CD4-positive, alpha-beta T cell (primary cell): ENCODE measurements around the gene SLC27A4. TPM values are rescaled to one million over a fixed set of nuclear protein-coding genes. Genes with fewer than 3 reads are reported as not detected.

ENCODE experiments used
- ATAC-seq: fragments of 200-7000 bp; cut with Tn5 transposase; one replicate; pipeline ENCODE4 v1.10.0; 2022; ENCODE audit warnings: mild to moderate bottlenecking; ENCODE audit not compliant: poor library complexity
- CTCF ChIA-PET: fragments of 350-600 bp; sonication (Branson Sonifier 250); formaldehyde crosslinking; loops from one replicate; lab custom pipeline; 2021; ENCODE audit warnings: antibody characterized with exemption, inconsistent platforms; lab: Charles Lee
- POLR2A ChIA-PET: fragments of 350-600 bp; sonication (Branson Sonifier 250); formaldehyde crosslinking; loops from one replicate; lab custom pipeline; 2021; ENCODE audit warnings: antibody characterized with exemption, inconsistent platforms; lab: Charles Lee
- DNase-seq, 14 experiments: peaks; one replicate each; pipeline ENCODE4 v3.0.0-alpha.2; 2013 to 2020; ENCODE audit warnings: mixed read lengths in 2 of 14
- H3K27ac ChIP-seq, 2 donors: one replicate each; pipeline versions ENCODE4 v1.5.1 to v1.7.0; 2013; ENCODE audit warnings: low read length in 2 of 2, low read depth in 1 of 2, mild to moderate bottlenecking in 1 of 2
- H3K27me3 ChIP-seq, 2 experiments: 1 replicate in 1 of 2; 2 replicates in 1 of 2; pipeline versions ENCODE4 v1.6.1 to v1.7.0; 2013; ENCODE audit warnings: low read length in 2 of 2, control low read depth in 1 of 2, mild to moderate bottlenecking in 1 of 2, moderate library complexity in 1 of 2; ENCODE audit not compliant: insufficient read depth in 2 of 2, control insufficient read depth in 1 of 2
- H3K36me3 ChIP-seq: one replicate; pipeline ENCODE4 v1.6.1; 2013; ENCODE audit warnings: low read length, control low read depth; ENCODE audit not compliant: insufficient read depth
- H3K4me1 ChIP-seq: one replicate; pipeline ENCODE4 v1.6.1; 2013; ENCODE audit warnings: low read length, control low read depth; ENCODE audit not compliant: insufficient read depth
- H3K4me3 ChIP-seq: one replicate; pipeline ENCODE4 v1.5.1; 2013; ENCODE audit warnings: mild to moderate bottlenecking, low read length, moderate library complexity
- H3K9me3 ChIP-seq, 2 experiments: 1 replicate in 1 of 2; 2 replicates in 1 of 2; pipeline versions ENCODE4 v1.6.1 to v1.7.0; 2013; ENCODE audit warnings: low read length in 2 of 2, mild to moderate bottlenecking in 2 of 2, control low read depth in 1 of 2, moderate library complexity in 1 of 2; ENCODE audit not compliant: control insufficient read depth in 1 of 2, insufficient read depth in 1 of 2
- H3K27ac Mint-ChIP-seq: one replicate; pipeline ENCODE4 v1.8.0; 2020; ENCODE audit warnings: mixed read lengths
- H3K27me3 Mint-ChIP-seq: one replicate; pipeline ENCODE4 v1.8.0; 2021; ENCODE audit warnings: mixed read lengths
- H3K36me3 Mint-ChIP-seq: one replicate; pipeline ENCODE4 v1.8.0; 2021; ENCODE audit warnings: low read depth, mixed read lengths
- H3K4me1 Mint-ChIP-seq: one replicate; pipeline ENCODE4 v1.8.0; 2021; ENCODE audit warnings: low read depth, mixed read lengths
- H3K4me3 Mint-ChIP-seq: one replicate; pipeline ENCODE4 v1.8.0; 2020; ENCODE audit warnings: mild to moderate bottlenecking, mixed read lengths
- H3K9me3 Mint-ChIP-seq: one replicate; pipeline ENCODE4 v1.8.0; 2020; ENCODE audit warnings: mixed read lengths
- intact Hi-C, 2 experiments: fragments of 100-400 bp; cut with DNase I in 1 of 2; cut with micrococcal nuclease in 1 of 2; formaldehyde crosslinking; loops; one replicate each; pipeline versions ENCODE4 v1.15.1 to v1.9.0; 2023 to 2025; cut with DNase I, micrococcal nuclease
- total RNA-seq, 174 experiments: library from RNA in 2 of 174; stranded (reverse) in 2 of 174; gene quantifications; one replicate each; pipeline ENCODE4 v1.2.3 and lab custom pipeline; 2021 to 2026
- TF ChIP-seq, protein P1 (sequence below): fragments of 200-600 bp; IDR thresholded peaks from one replicate; pipeline ENCODE4 v1.8.0; 2022; ENCODE audit warnings: antibody characterized with exemption, mild to moderate bottlenecking

Gene SLC27A4
- total RNA-seq, 2 experiments from 2014 or later: 2.2 to 3.1 TPM

DNA sequence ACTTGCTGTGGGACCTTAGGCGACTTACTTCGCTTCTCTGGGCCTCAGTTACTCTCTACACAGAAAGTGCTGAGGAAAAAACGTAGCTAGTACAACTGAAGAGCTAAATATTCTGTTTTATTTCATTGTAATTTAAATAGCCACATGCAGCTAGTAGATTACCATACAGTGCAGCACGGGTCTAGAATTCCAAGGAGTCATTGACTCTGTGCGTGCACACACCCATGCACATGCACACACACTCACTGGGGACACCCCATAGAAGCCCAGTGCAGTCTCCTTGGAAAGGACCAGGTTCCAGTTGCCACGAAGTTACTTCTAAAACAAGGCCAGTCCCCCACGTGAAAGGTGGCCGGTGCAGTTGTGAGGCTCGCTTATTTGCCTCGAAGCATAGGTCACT, 47.8 kb downstream of the SLC27A4 start:
- Mint-ChIP-seq H3K27me3 (no peaks in the 10 kb centered on the region), H3K9me3 (no peaks in the 10 kb centered on the region), H3K36me3 (peaks cover 64% of the 10 kb centered on the region), H3K27ac (no peak overlapping the region), H3K4me3 (no peak overlapping the region), H3K4me1 (no peaks in the 10 kb centered on the region)
- Histone ChIP-seq H3K36me3 (peaks cover 86% of the 10 kb centered on the region), H3K27me3 (no peaks in the 10 kb centered on the region), H3K9me3 (no peaks in the 10 kb centered on the region), H3K27ac (no peak overlapping the region), H3K4me1 (no peaks in the 10 kb centered on the region), H3K4me3 (no peak overlapping the region)
- intact Hi-C loops: no loop called here
- ChIA-PET CTCF (no interaction called here), POLR2A (no interaction called here)
- DNase-seq (no peak), ATAC-seq (no peak)
- TF ChIP-seq, protein P1, sequence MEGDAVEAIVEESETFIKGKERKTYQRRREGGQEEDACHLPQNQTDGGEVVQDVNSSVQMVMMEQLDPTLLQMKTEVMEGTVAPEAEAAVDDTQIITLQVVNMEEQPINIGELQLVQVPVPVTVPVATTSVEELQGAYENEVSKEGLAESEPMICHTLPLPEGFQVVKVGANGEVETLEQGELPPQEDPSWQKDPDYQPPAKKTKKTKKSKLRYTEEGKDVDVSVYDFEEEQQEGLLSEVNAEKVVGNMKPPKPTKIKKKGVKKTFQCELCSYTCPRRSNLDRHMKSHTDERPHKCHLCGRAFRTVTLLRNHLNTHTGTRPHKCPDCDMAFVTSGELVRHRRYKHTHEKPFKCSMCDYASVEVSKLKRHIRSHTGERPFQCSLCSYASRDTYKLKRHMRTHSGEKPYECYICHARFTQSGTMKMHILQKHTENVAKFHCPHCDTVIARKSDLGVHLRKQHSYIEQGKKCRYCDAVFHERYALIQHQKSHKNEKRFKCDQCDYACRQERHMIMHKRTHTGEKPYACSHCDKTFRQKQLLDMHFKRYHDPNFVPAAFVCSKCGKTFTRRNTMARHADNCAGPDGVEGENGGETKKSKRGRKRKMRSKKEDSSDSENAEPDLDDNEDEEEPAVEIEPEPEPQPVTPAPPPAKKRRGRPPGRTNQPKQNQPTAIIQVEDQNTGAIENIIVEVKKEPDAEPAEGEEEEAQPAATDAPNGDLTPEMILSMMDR: no peak

GRCh38 chr9:128389395-128390149, 49.2 kb downstream of the SLC27A4 start:
- H3K27ac Mint-ChIP-seq: no peak overlapping the region
- TF ChIP-seq, protein P1: no peak
- DNase-seq: no peak
- no peaks in the 10 kb centered on the region for H3K4me1 ChIP-seq
- no peaks in the 10 kb centered on the region for H3K27me3 ChIP-seq
- H3K9me3 Mint-ChIP-seq: no peaks in the 10 kb centered on the region
- intact Hi-C loops: no loop called here
- H3K36me3 Mint-ChIP-seq: peaks cover 66% of the 10 kb centered on the region
- H3K36me3 ChIP-seq: peaks cover 75% of the 10 kb centered on the region
- H3K27ac ChIP-seq: no peak overlapping the region
- H3K4me1 Mint-ChIP-seq: no peaks in the 10 kb centered on the region
- no peaks in the 10 kb centered on the region for H3K27me3 Mint-ChIP-seq
- CTCF ChIA-PET: no interaction called here
- POLR2A ChIA-PET: no interaction called here
- H3K9me3 ChIP-seq: no peaks in the 10 kb centered on the region
- ATAC-seq: no peak
- H3K4me3 Mint-ChIP-seq: no peak overlapping the region
- no peak overlapping the region for H3K4me3 ChIP-seq

- Histone ChIP-seq H3K9me3 (no peaks in the 10 kb centered on the region), H3K27ac (no peak overlapping the region), H3K36me3 (peaks cover 69% of the 10 kb centered on the region), H3K4me3 (no peak overlapping the region), H3K27me3 (no peaks in the 10 kb centered on the region), H3K4me1 (no peaks in the 10 kb centered on the region)
- ATAC-seq (no peak), DNase-seq (no peak)
- POLR2A ChIA-PET: no interaction called here
- Mint-ChIP-seq H3K27me3 (no peaks in the 10 kb centered on the region), H3K9me3 (no peaks in the 10 kb centered on the region), H3K4me3 (no peak overlapping the region), H3K4me1 (no peaks in the 10 kb centered on the region), H3K27ac (no peak overlapping the region), H3K36me3 (peaks cover 59% of the 10 kb centered on the region)
- TF ChIP-seq, protein P1: no peak
- intact Hi-C loops: no loop called here
- CTCF ChIA-PET: no interaction called here
These were observed 50.0 kb downstream of the SLC27A4 start for GRCh38 chr9:128390150-128390812.
